Mesenteric fat pad (tissue), 1 donor: ENCODE results near the gene RCAN3. TPM values are rescaled to one million over a fixed set of nuclear protein-coding genes. Genes with fewer than 3 reads are reported as not detected.
"Not testable (repeated sequence)": the region's sequence is repeated elsewhere in the genome, so short reads cannot be mapped to it uniquely, and the experiment has no call there.

ENCODE experiments used
- DNase-seq: peaks from one replicate; pipeline ENCODE4 v3.0.0-alpha.2; 2020; ENCODE audit warnings: low spot score
- total RNA-seq: library from RNA; stranded (reverse); fragmentation: NEBNext Ultra II Directional; extraction: Animal tissue kit (Norgen Biotek cat#: 25700); gene quantifications from one replicate; pipeline ENCODE4 v1.2.1, GENCODE V29; 2021
- donor health status: DM: yes; HTN: yes; CAD: no.

Gene RCAN3
- total RNA-seq, 1 donor from 2014 or later, result 3.7 TPM

DNA sequence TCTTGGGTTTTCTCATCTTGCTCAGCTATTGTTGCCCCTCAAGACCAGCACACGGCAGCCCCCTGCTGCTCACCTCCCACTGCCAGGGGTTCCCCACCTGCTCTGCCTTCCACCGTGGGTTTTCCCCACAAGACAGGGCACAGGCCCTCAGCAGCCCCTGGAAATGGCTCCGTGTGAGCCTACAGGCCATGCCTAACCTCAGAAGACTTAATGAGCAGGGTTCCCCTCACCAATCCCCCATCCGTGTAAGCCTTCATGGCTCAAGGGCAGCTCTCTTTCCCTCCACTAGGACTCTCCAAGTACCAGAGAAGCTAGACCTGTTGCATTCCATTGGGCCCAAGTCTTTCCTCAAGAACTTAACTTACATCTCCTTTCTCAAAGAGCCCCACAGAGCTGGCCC, 18.4 kb upstream of the RCAN3 start:
- no peak for DNase-seq

DNA sequence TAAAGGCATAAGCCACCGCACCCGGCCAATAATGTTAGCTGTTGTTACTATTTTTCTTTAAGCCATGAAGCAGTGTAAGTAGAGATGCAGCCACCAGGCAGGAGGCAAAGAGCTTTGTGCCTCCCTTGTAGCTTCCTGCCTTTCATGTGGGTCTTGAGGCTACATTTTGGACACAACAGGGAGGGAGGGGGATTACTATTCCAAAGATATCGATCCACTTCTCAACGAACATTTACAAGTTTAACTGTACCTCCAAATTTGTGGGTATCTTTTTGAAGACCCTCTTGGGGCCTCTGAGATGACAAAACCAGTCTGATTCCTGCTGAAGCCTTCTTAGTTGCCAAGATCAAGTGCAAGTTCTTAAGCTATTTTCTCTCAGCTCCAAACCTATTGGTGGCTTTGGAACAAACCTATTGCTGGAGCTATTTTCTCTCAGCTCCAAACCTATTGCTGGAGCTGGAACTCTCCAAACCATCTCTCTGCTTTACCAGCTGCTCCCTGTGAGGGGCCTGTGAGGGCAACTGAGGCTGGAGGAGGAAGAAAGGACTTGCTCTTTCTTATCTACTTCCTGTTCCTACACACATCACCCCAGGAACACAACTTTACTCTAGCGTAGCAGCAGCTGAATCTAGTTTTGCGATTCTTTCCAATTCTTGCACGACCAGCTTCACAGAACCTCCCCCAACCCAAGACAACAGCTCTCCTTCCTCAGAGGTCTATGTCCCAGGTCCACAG, 16.1 kb upstream of the RCAN3 start:
- no peak for DNase-seq

DNA sequence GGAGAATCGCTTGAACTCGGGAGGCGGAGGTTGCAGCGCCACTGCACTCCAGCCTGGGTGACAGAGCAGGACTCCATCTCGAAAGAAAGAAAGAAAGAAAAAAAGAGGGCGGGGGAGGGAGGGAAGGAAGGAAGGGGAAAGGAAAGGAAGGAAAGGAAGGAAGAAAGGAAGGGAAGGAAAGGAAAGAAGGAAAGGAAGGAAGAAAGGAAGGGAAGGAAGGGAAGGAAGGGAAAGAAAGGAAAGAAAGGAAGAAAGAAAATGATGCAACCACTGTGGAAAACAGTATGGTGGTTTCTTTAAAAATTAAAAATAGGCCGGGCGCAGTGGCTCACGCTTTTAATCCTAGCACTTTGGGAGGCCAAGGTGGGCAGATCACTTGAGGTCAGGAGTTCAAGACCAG, 15.2 kb upstream of the RCAN3 start:
- DNase-seq, result no peak

DNA sequence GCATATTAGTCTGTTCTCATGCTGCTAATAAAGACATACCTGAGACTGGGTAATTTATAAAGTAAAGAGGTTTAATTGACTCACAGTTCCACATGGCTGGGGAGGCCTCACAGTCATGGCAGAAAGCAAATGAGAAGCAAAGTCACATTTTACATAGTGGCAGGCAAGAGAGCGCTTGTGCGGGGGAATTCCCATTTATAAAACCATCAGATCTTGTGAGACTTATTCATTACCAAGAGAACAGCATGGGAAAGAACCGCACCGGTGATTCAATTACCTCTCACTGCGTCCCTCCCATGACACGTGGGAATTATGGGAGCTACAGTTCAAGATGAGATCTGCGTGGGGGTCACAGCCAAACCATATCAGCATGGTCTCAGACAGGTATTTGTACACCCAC, 14.5 kb upstream of the RCAN3 start:
- not testable (repeated sequence) for DNase-seq

DNA sequence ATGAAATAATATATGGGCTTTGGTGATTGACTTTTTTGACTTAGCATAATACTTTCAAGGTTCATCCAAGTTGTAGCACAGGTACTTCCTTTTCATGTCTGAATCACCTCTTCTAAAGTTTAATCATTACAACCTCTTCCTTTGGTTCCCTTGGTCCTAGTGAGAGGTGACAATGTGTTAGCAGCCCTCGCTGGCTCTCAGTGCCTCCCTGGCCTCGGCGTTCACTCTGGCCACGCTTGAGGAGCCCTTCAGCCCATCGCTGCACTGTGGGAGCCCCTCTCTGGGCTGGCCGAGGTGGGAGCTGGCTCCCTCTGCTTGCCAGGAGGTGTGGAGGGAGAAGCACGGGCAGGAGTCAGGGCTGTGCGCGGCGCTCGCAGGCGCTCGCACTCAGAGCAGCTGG, 13.0 kb upstream of the RCAN3 start:
- no peak for DNase-seq

DNA sequence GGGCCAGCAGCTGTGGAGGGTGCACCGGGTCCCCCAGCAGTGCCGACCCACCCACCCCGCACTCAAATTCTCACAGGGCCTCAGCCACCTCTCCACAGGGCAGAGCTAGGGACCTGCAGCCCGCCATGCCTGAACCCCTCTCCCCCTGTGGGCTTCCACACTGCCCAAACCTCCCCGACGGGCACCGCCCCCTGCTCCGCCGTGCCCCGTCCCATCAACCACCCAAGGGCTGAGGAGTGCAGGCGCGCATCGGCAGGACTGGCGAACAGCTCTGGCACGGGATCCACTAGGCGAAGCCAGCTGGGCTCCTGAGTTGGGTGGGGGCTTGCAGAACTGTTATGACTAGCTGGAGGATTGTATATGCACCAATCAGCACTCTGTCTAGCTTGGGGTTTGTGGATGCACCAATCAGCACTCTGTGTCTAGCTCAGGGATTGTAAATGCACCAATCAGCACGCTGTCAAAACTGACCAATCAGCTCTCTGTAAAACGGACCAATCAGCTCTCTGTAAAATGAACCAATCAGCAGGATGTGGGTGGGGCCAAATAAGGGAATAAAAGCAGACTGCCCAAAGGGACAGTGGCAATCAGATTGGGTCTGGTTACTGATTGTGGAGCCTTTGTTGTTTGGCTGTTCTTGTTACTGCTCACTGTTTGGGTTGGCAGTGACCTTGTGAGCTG, 12.4 kb upstream of the RCAN3 start:
- no peak for DNase-seq

DNA sequence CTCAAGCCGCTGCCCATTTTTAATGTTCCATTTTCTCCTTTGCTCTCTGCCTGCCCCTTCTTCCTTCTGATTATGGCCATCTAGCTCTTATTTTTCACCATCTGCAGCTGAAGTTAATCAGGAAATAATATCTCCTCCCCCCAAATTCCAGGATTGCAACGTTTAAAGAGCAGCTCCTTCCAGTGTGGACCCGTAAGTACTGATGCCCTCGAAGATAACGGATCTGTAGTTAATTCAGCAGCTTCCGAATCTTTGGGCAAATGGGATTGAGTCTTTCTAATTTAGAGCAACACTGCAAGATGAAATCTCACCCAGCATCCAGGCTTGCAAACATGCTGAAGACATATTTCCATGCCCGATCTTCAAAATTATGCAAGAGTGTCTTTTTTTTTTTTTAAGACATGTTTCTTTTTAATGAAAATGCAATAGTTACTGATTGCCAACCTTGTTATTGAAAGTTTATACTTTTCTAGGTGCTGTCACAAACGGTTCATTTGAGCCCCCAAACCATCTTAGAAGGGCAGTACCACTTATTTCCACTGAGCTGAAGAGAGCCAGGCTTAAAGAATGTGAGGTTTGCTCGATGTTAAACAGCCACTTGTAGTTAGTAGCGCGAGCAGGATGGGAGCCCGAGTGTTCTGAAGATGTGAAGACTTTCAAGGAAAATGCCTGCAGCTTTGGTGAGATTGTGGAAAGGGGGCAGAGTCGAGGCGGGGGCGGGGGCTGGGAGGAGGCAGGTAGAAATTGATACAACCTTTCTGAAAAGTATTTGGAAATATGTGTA, 10.9 kb upstream of the RCAN3 start:
- DNase-seq, result no peak

DNA sequence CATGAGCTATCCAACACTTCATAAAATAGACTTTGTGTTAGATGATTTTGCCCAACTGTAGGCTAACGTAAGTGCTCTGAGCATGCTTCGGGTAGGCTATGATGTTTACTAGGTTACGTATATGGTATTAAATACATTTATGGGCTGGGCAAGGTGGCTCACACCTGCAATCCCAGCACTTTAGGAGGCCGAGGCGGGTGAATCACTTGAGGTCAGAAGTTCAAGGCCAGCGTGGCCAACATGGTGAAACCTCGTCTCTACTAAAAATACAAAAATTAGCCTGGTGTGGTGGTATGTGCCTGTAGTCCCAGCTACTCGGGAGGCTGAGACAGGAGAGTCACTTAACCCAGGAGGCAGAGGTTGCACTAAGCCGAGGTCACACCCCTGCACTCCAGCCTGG, 9.7 kb upstream of the RCAN3 start:
- not testable (repeated sequence) for DNase-seq

DNA sequence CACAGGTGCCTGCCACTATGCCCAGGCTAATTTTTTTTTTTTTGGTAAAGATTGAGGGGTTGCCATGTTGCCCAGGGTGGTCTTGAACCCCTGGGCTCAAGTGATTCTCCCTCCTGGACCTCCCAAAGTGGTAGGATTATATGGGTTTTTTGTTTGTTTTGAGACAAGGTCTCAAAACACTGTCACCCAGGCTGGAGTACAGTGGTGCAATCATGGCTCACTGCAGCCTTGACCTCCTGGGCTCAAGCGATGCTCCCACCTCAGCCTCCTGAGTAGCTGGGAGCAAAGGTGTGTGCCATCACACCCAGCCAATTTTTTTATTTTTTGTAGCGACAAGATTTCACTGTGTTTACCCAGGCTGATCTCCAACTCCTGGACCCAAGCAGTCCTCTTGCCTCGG, 8.9 kb upstream of the RCAN3 start:
- DNase-seq, result no peak

DNA sequence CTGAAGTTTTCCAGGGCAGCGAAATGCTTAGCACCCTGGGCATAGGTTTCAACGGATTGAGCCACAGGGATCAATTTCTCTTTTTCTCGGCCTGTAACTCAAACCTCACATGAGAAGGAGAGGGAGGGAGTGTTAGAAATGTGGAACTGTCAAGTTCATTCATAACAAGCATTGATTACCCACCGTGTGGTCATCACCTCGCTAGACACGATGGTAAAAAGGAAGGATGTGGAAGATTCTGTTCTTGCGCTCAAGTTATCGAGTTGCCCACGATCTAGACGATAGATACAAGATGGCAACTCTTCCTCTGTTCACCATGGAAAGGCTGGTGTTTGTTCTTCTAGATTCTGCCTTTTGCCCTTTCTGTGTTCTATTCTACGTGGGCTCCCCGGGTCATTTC, 4.0 kb upstream of the RCAN3 start:
- no peak for DNase-seq

DNA sequence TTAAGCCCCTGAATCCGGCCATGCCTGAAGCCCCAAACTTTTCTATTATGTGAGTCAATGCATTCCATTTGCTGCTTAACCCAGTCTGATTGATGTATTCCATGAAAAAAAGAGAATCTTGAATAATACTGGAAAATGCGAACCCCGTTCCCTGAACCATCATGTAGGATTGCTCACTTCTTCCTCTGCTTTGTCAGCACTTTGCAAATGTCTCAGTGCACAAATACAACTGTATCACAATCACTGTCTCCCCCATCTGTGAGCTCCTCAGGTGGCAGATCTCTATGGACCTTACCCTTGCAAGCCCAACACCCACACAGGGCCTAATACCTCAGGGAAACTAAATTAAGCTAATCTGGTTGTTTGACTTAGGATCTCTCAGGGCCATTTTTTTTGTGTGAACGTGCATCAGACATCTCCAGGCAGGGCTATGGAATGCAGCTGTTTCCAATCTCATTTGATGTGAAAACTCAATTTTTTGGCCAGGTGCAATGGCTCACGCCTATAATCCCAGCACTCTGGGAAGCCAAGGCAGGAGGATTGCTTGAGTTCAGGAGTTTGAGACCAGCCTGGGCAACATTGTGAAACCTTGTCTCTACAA, 2.1 kb upstream of the RCAN3 start:
- DNase-seq, result no peak

DNA sequence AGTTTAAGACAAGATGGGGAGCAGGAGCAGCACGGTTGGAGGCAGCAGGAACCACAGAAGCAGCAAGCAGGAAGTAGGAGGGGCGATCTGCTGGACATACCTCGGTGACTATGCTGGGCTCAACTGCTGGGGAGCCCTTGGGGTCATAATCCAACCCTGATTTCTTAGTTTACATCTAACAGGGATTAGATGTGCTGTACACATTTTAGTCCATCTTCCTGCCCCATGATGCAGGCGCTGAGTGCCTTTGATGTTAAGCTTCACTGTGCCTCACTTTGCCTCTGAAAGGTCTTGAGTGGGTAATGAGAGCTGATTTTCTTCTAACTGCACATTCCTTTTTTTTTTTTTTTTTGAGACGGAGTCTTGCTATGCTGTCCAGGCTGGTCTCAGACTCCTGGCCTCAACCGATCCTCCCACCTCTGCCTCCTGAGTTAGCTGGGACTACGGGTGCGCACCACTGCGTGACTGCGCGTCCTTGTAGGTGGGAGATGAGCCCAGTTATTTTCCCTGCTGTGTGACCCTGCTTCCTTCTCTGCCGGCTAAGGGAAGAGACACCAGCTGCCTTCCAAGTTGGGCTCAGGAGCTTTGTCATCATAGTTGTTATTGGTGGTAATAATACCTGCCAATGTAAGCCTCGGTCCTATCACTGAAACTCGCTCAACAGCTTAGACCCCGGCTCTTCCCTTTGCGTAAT, 1.1 kb upstream of the RCAN3 start:
- no peak for DNase-seq

DNA sequence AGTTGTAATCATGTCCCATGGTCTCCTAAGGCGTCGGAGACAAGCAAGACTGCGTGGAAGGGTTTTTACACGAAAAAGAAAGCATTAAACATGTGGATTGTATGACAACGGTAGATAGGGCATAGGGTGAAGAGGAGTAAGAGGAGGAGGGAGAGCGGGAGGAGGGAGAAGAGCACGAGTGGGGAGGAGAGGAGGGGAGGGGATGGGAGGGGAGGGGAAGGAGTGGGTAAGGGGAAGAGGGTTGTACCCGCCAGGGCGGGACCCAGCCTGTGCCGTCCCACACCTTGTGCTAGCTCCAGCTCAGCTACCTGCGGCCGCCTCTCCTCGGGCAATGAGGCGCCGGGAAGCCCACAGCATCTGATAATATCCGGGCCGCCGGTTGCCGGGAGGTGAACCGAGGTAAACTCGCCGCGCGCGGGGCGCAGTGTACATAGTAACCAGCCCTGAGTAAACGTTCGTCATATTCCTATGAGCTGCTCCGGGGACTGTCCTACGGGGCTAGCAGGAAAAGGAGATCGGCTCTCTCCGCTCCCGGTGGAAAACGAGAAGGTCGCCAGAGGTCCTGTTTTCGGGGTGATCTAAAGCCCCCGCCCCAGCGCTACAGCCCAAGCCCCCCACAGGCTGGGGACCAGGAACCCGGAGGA, 449 bp upstream of the RCAN3 start:
- DNase-seq, result no peak

DNA sequence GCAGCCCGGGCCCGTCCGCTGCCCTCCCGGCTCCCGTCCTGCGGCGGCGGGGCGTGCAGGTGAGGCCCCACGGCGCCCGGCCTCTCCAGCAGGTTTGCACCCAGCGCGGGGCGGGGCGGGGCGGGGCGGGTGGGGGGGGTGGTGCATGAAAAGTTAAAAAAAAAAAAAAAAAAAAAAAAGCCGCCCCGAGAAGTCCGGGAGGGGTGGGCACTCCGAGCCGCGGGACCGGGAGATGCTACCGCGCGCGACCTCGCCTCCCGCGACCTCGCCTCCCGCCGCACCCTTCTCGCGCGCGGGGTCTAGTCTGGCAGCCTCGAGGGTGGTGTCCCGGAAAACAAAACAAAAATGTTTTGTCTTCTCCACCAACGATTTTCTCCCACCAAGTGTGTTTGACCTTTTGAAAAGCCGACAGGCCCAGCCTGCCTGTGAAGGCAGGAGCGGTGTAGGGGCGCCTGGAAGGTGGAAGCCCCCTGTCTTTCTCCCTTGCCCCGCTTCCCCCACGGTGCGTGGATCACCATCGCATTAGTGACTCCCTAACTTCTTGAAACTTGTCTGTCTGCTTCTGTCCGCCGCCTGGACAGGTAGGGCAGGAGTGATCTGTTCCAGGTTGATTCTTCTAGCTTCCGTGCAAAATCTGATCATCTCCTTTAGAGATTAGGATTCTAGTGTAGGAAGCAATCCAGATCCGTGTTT, 569 bp downstream of the RCAN3 start:
- no peak for DNase-seq

DNA sequence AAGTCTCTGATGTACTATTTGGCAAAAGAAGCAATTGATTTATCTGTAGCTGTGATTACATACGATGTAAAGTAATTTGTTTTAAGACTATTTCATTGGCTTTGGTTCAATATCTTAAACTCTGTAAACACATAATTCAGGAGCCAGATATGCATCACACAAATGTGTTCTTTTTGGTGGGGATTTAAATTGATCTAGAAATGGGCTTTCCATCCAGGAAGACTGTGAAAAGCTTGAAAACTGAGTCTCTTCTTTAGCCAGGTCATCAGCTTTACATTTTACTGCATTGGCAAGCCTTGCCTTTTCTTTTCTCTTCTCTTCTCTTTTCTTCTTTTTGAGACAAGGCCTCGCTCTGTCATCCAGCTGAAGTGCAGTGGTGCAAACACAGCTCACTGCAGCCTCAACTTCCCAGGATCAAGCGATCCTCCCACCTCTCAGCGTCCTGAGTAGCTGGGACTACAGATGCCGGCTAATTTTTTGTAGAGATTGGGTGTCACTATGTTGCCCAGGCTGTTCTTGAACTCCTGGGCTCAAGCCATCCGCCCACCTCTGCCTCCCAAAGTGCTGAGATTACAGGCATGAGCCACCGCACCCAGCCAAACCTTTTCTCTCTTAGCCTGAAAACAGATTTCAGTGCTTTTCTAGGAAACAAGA, 1.4 kb downstream of the RCAN3 start:
- DNase-seq, result no peak

DNA sequence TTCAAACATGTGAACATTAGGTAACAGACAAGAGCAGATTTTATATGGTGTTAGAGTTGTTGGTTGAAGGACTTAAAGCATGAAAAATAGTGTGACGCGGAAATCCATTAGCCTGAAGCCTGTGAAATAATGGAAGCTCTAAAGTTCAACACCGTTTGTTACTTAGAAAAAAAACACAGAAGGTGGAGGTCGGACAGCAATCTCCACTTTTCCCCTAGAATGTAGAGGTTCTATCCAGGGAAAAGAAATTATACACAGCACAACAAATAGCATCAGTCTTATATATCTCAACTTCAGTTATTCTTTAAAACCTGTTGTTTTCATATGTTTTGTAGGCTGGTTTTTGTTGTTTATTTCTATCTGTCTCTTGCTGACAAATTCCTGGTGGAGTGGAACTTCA, 1.9 kb downstream of the RCAN3 start:
- no peak for DNase-seq

DNA sequence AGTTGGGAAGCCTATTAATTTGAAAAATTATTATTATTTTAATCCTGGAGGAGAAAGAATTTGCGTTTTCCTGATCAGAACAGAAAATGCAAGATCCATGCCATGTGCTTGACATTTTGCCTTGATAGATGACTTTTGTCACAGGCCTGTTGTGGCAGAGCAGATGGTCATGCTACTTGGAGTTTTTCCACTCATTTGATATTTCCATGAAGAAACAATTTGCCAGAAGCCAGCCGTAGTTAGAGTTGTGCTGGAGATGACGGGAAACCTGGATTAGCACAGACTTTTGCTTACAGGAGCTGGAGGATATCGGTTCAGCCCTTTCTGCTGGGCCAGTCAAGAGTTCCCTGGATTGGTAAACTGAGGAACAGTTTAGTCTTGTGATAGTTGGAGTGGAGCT, 3.2 kb downstream of the RCAN3 start:
- no peak for DNase-seq

DNA sequence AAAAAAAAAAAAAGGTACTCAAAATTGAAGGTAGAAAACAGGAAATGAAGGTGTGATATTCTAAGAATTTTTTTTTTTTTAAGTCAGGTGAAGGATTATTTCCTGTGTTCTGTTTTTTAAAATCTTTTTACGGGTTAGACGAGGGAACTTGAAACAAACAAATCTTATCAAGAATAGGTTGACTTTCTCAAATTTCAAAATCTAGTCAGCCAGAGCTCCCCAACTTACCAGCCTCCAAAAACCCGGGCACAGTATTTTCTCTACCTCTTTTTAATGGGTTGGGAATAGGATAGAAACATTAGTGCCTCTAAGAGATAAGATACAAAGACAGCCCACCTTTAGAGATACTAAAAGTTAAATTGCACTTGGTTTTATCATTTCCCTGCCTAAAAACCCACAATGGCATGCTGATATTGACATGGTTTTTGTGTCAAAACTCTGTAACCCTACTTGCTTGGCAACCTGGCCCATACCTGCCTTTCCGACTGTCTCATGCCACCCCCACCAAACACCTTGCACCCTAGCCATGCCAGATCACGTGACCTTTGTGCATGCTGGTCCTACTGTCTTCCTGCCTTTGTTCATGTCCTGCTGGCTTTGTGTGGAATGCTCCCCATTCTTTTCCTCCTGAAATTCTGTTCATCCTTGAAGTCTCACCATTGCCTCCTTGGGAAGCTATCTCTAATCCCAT, 4.2 kb downstream of the RCAN3 start:
- DNase-seq, result no peak

DNA sequence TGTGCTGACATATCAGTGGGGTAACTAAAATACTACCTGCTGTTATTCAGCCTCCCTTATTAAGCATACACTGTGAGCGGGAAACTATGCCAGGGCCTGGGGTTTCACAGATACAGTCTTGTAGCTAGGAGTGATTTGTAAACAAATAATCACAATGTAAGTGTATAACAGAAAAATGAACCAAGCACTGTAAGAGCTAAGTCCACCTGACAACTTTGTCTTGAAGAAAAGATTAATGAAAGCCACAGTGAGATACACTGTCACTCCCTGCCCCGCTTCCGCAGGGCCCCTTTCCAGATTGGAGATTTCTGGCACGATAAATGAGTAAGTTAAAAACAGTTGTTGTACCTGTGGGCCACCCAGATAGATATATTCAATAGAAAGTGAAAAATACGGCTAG, 4.8 kb downstream of the RCAN3 start:
- no peak for DNase-seq
